OCI-LY1 (cell line): ENCODE results near the gene HOPX.

ENCODE experiments used
- H2AFZ ChIP-seq: fragments of 200-600 bp; sonication (generic), shearing (Covaris generic); 2 replicates; pipeline ENCODE4 v1.6.0; 2014; ENCODE audit warnings: antibody characterized with exemption, mild to moderate bottlenecking, low read length
- H3F3A ChIP-seq: fragments of 200-600 bp; sonication (generic), shearing (Covaris generic); 2 replicates; pipeline ENCODE4 v1.6.0; 2014; ENCODE audit warnings: mild to moderate bottlenecking, antibody characterized with exemption, low read length, moderate library complexity; ENCODE audit not compliant: insufficient read depth
- H3K27ac ChIP-seq: fragments of 200-600 bp; sonication (generic); 2 replicates; pipeline ENCODE4 v1.5.1; 2014; ENCODE audit warnings: low read length, mixed run types, mild to moderate bottlenecking, low read depth; ENCODE audit not compliant: poor library complexity, severe bottlenecking
- H3K27me3 ChIP-seq: fragments of 200-600 bp; sonication (generic); 2 replicates; pipeline ENCODE4 v1.6.0; 2014; ENCODE audit warnings: antibody characterized with exemption, mild to moderate bottlenecking, low read length, moderate library complexity; ENCODE audit not compliant: insufficient read depth
- H3K36me3 ChIP-seq: fragments of 200-600 bp; sonication (generic); 2 replicates; pipeline ENCODE4 v1.6.1; 2014; ENCODE audit warnings: mild to moderate bottlenecking, antibody characterized with exemption, low read length, moderate library complexity, mixed read lengths; ENCODE audit not compliant: insufficient read depth
- H3K4me1 ChIP-seq: fragments of 200-600 bp; sonication (generic); 2 replicates; pipeline ENCODE4 v1.5.1; 2014; ENCODE audit warnings: mild to moderate bottlenecking, low read length, moderate library complexity; ENCODE audit not compliant: insufficient read depth, severe bottlenecking
- H3K4me2 ChIP-seq: fragments of 200-600 bp; sonication (generic), shearing (Covaris generic); 2 replicates; pipeline ENCODE4 v1.6.1; 2014; ENCODE audit warnings: low read length
- H3K4me3 ChIP-seq: fragments of 200-600 bp; sonication (generic); 2 replicates; pipeline ENCODE4 v1.5.1; 2014; ENCODE audit warnings: low read length, low read depth, mild to moderate bottlenecking, mixed read lengths; ENCODE audit not compliant: poor library complexity, severe bottlenecking
- H3K79me2 ChIP-seq: fragments of 200-600 bp; shearing (Covaris generic); 2 replicates; pipeline ENCODE4 v1.6.1; 2016; ENCODE audit warnings: mixed run types, low read length, mixed read lengths; ENCODE audit not compliant: insufficient read depth
- H3K9ac ChIP-seq: fragments of 200-600 bp; sonication (generic), shearing (Covaris generic); 2 replicates; pipeline ENCODE4 v1.6.1; 2014; ENCODE audit warnings: mild to moderate bottlenecking, low read length, mixed read lengths
- H3K9me2 ChIP-seq: fragments of 200-600 bp; sonication (generic), shearing (Covaris generic); 2 replicates; pipeline ENCODE4 v1.6.1; 2014; ENCODE audit warnings: low read depth, mild to moderate bottlenecking, low read length, mixed read lengths
- H3K9me3 ChIP-seq: fragments of 200-600 bp; shearing (Covaris generic); 2 replicates; pipeline ENCODE4 v1.6.1; 2014; ENCODE audit warnings: low read length, mixed read lengths
- H4K20me1 ChIP-seq: fragments of 200-600 bp; sonication (generic), shearing (Covaris generic); 2 replicates; pipeline ENCODE4 v1.6.0; 2016; ENCODE audit warnings: mild to moderate bottlenecking, low read length; ENCODE audit not compliant: insufficient read depth
- CTCF ChIP-seq: fragments of 200-600 bp; sonication (generic), shearing (Covaris generic); IDR thresholded peaks from 2 replicates; pipeline ENCODE4 v1.5.1; 2017; ENCODE audit warnings: mild to moderate bottlenecking, antibody characterized with exemption, low read length, moderate library complexity, mixed read lengths
- EZH2 ChIP-seq: fragments of 200-600 bp; sonication (generic), shearing (Covaris generic); IDR thresholded peaks from 2 replicates; pipeline ENCODE4 v1.8.0; 2017; ENCODE audit warnings: borderline replicate concordance, mixed run types, mild to moderate bottlenecking, antibody characterized with exemption, low read length, moderate library complexity, mixed read lengths

HOPX gene

GRCh38 chr4:56653461-56654237, 27.4 kb downstream of the HOPX start:
- Histone ChIP-seq H3K79me2 (no peaks in the 10 kb centered on the region), H3K9me2 (no peaks in the 10 kb centered on the region), H3K9me3 (no peaks in the 10 kb centered on the region), H3K36me3 (no peaks in the 10 kb centered on the region), H3K27ac (no peak overlapping the region), H3F3A (no peaks in the 10 kb centered on the region), H4K20me1 (no peaks in the 10 kb centered on the region), H3K27me3 (0 out of 2 replicates have a peak, but pooled peaks cover 6% of the 10 kb centered on the region), H3K4me3 (no peak overlapping the region), H2AFZ (no peak overlapping the region), H3K4me2 (no peak overlapping the region), H3K9ac (no peak overlapping the region), H3K4me1 (no peaks in the 10 kb centered on the region)
- TF ChIP-seq EZH2 (no peak), CTCF (no peak)

DNA sequence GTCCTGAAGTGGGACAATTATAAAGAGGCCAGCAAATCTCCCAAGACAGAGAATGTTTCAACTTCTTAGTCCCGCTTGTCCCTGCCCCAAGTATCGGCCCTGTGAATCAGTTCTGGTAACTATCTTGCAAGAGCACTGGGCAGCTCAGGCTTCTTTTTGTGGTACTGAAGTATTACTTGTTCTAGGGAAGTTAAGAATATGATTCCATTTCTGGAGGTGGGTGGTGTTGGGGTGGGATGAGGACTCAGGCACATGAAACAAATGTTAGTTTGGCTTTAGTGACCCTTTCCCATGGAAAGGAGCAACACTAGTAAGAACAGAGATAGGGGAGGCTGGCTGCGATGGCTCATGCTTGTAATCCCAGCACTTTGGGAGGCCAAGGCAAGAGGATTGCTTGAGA, 28.9 kb downstream of the HOPX start:
- no peak overlapping the region for H3K4me2 ChIP-seq
- H3K9me3 ChIP-seq = no peaks in the 10 kb centered on the region
- 0 out of 2 replicates have a peak, but pooled peaks cover 6% of the 10 kb centered on the region for H3K27me3 ChIP-seq
- no peaks in the 10 kb centered on the region for H4K20me1 ChIP-seq
- H3K9ac ChIP-seq = no peak overlapping the region
- H3K79me2 ChIP-seq = no peaks in the 10 kb centered on the region
- no peak overlapping the region for H3K4me3 ChIP-seq
- no peaks in the 10 kb centered on the region for H3K36me3 ChIP-seq
- no peaks in the 10 kb centered on the region for H3K4me1 ChIP-seq
- no peak overlapping the region for H3K27ac ChIP-seq
- H3K9me2 ChIP-seq = no peaks in the 10 kb centered on the region
- H2AFZ ChIP-seq = no peak overlapping the region
- TF ChIP-seq EZH2 = no peak
- no peak for TF ChIP-seq CTCF
- H3F3A ChIP-seq = no peaks in the 10 kb centered on the region

- H3K4me3 ChIP-seq = no peak overlapping the region
- no peaks in the 10 kb centered on the region for H3K4me1 ChIP-seq
- H3K4me2 ChIP-seq = no peak overlapping the region
- no peaks in the 10 kb centered on the region for H3K36me3 ChIP-seq
- no peaks in the 10 kb centered on the region for H3F3A ChIP-seq
- H3K9ac ChIP-seq = no peak overlapping the region
- TF ChIP-seq EZH2 (no peak), CTCF (no peak)
- 0 out of 2 replicates have a peak, but pooled peaks cover 2% of the 10 kb centered on the region for H3K9me3 ChIP-seq
- H3K27ac ChIP-seq = no peak overlapping the region
- H3K79me2 ChIP-seq = no peaks in the 10 kb centered on the region
- 0 out of 2 replicates have a peak, but pooled peaks cover 5% of the 10 kb centered on the region for H3K27me3 ChIP-seq
- H4K20me1 ChIP-seq = no peaks in the 10 kb centered on the region
- no peak overlapping the region for H2AFZ ChIP-seq
- H3K9me2 ChIP-seq = no peaks in the 10 kb centered on the region
Observed at GRCh38 chr4:56651056-56651350, 30.1 kb downstream of the HOPX start.
